Glutamatergic neuron (in vitro differentiated cells): ENCODE data around the gene TRUB1. TPM values are rescaled to one million over a fixed set of nuclear protein-coding genes. Genes with fewer than 3 reads are reported as not detected.

Experiments used
- DNase-seq: peaks from one replicate; pipeline ENCODE4 v3.0.0; 2022
- H3K27ac Mint-ChIP-seq: one replicate; pipeline ENCODE4 v1.8.0; 2020; ENCODE audit warnings: mild to moderate bottlenecking, mixed read lengths, inconsistent platforms; ENCODE audit not compliant: unreplicated experiment
- H3K27me3 Mint-ChIP-seq: one replicate; pipeline ENCODE4 v1.8.0; 2020; ENCODE audit warnings: mild to moderate bottlenecking, moderate library complexity, mixed read lengths, inconsistent platforms; ENCODE audit not compliant: unreplicated experiment
- H3K36me3 Mint-ChIP-seq: one replicate; pipeline ENCODE4 v1.8.0; 2020; ENCODE audit warnings: mild to moderate bottlenecking, mixed read lengths, inconsistent platforms; ENCODE audit not compliant: unreplicated experiment
- H3K4me1 Mint-ChIP-seq: one replicate; pipeline ENCODE4 v1.8.0; 2020; ENCODE audit warnings: mild to moderate bottlenecking, low read depth, mixed read lengths, inconsistent platforms; ENCODE audit not compliant: unreplicated experiment
- H3K4me3 Mint-ChIP-seq: one replicate; pipeline ENCODE4 v1.8.0; 2020; ENCODE audit warnings: mild to moderate bottlenecking, mixed read lengths, inconsistent platforms; ENCODE audit not compliant: unreplicated experiment
- H3K9me3 Mint-ChIP-seq: one replicate; pipeline ENCODE4 v1.8.0; 2020; ENCODE audit warnings: mild to moderate bottlenecking, moderate library complexity, mixed read lengths, inconsistent platforms; ENCODE audit not compliant: unreplicated experiment
- CTCF ChIP-seq: fragments of 200-600 bp; sonication (generic); IDR thresholded peaks from one replicate; pipeline ENCODE4 v1.5.0; 2021; ENCODE audit not compliant: partially characterized antibody, unreplicated experiment
- total RNA-seq: library from RNA; stranded (reverse); fragmentation: NEBNext Ultra II Directional; extraction: Animal tissue kit (Norgen Biotek cat#: 25700); gene quantifications from one replicate; pipeline ENCODE4 v1.2.1, GENCODE V29; 2021; ENCODE audit not compliant: unreplicated experiment

Gene TRUB1
- total RNA-seq, 1 donor from 2014 or later = 32.8 TPM

DNA sequence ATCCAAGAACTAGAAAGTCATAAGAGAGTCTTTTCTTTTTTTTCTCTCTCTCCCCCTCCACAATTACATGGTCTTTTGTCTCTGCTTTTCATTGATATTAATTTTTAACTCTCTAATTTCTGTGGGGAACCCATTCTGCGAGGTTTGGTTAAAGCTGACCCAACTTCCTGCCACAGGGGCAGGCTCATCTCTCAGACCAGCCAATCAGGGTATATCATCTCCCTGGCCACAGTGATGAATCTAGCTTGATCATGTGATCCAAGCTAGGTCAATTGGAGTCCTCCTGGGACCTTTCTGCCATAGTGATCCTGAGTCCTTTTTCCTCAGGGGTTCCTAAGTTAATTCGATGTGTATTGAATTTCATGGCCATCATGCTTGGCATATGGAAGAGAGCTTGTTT, 38.0 kb upstream of the TRUB1 start:
- Mint-ChIP-seq H3K4me3 (peak overlapping the region; percentile 22), H3K36me3 (no peaks in the 10 kb centered on the region), H3K9me3 (no peaks in the 10 kb centered on the region), H3K27ac (no peak overlapping the region), H3K4me1 (peaks cover 5% of the 10 kb centered on the region), H3K27me3 (no peaks in the 10 kb centered on the region)
- DNase-seq = no peak
- no peak for TF ChIP-seq CTCF

DNA sequence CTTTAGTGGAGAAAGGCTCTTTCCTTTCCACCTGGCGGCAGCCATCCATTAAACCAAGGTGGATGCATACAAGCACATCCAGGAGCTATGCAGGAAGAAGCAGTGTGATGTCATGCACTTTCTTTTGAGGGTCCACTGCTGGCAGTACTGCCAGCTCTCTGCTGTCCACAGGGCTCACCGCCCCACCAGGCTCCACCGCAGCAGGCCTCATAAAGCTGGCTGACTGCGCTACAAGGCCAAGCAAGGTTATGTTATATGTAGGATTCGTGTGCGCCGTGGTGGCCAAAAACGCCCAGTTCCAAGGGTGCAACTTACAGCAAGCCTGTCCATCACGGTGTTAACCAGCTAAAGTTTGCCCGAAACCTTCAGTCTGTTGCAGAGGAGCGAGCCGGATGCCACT, 37.3 kb upstream of the TRUB1 start:
- H3K27me3 Mint-ChIP-seq = no peaks in the 10 kb centered on the region
- no peak overlapping the region for H3K4me3 Mint-ChIP-seq
- DNase-seq = no peak
- H3K36me3 Mint-ChIP-seq = no peaks in the 10 kb centered on the region
- no peaks in the 10 kb centered on the region for H3K9me3 Mint-ChIP-seq
- no peak for TF ChIP-seq CTCF
- peaks cover 5% of the 10 kb centered on the region for H3K4me1 Mint-ChIP-seq
- H3K27ac Mint-ChIP-seq = no peak overlapping the region

GRCh38 chr10:114902151-114902550, 35.8 kb upstream of the TRUB1 start:
- H3K36me3 Mint-ChIP-seq = no peaks in the 10 kb centered on the region

DNA sequence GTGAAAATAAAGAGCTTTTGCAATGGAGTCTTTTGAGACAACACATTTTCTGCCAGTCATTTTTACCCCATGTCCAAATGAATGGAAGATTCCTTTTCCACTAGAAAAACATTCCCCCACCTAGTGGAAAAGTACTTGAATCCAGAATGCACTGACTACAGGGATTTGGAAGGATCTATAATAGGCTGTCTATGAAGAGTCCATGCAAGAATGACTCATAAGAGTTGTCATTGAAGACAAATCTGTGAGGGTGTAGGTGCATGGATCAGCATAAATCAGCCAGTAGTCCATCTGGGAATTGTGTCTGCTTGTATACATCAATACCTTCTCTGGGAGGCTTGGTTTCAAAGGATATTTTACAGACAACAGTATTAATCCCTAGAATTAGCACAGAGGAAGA, 32.5 kb upstream of the TRUB1 start:
- H3K9me3 Mint-ChIP-seq = peaks cover 1% of the 10 kb centered on the region
- no peak overlapping the region for H3K27ac Mint-ChIP-seq
- H3K27me3 Mint-ChIP-seq = no peaks in the 10 kb centered on the region

More at GRCh38 chr10:114902151-114902550, 35.8 kb upstream of the TRUB1 start:
- H3K4me1 Mint-ChIP-seq = peaks cover 12% of the 10 kb centered on the region
- H3K27ac Mint-ChIP-seq = no peak overlapping the region
- no peak overlapping the region for H3K4me3 Mint-ChIP-seq
- no peak for DNase-seq
- no peaks in the 10 kb centered on the region for H3K27me3 Mint-ChIP-seq
- H3K9me3 Mint-ChIP-seq = no peaks in the 10 kb centered on the region
- TF ChIP-seq CTCF = no peak

GRCh38 chr10:114906981-114907380, 31.0 kb upstream of the TRUB1 start:
- no peak for TF ChIP-seq CTCF
- DNase-seq = no peak
- Mint-ChIP-seq H3K27ac (no peak overlapping the region), H3K27me3 (no peaks in the 10 kb centered on the region), H3K9me3 (peaks cover 1% of the 10 kb centered on the region), H3K4me3 (no peak overlapping the region), H3K4me1 (peaks cover 7% of the 10 kb centered on the region), H3K36me3 (no peaks in the 10 kb centered on the region)

More for the DNA sequence above, 32.5 kb upstream of the TRUB1 start:
- peaks cover 9% of the 10 kb centered on the region for H3K4me1 Mint-ChIP-seq
- no peaks in the 10 kb centered on the region for H3K36me3 Mint-ChIP-seq
- no peak for TF ChIP-seq CTCF
- DNase-seq = no peak
- H3K4me3 Mint-ChIP-seq = no peak overlapping the region
